Retinal pigment epithelial cell (primary cell): ENCODE data around the gene SFXN5.
A peak's percentile ranks its signal among the peaks of the same experiment; 100 is the strongest.

ENCODE experiments used
- DNase-seq: peaks from one replicate; pipeline ENCODE4 v3.0.0-alpha.2; 2010; ENCODE audit warnings: low read depth
- H3K4me3 ChIP-seq: 2 replicates; pipeline ENCODE4 v1.5.1; 2011; ENCODE audit warnings: mild to moderate bottlenecking, low read length, control low read depth, moderate library complexity
- CTCF ChIP-seq: conservative IDR thresholded peaks from 2 replicates; pipeline ENCODE4 v1.5.1; 2011; ENCODE audit warnings: low read depth, low read length, control low read depth, inconsistent platforms

Gene SFXN5

GRCh38 chr2:72895759-72896281, 175.7 kb downstream of the SFXN5 start:
- DNase-seq, result no peak

GRCh38 chr2:72895154-72895553, 176.4 kb downstream of the SFXN5 start:
- no peak for TF ChIP-seq CTCF
- no peak overlapping the region for H3K4me3 ChIP-seq
- no peak for DNase-seq

More at GRCh38 chr2:72895759-72896281, 175.7 kb downstream of the SFXN5 start:
- peak overlapping the region; percentile 15 for H3K4me3 ChIP-seq
- no peak for TF ChIP-seq CTCF

- H3K4me3 ChIP-seq, result no peak overlapping the region
- no peak for DNase-seq
- TF ChIP-seq CTCF, result no peak
Measured at GRCh38 chr2:72894514-72894913, 177.0 kb downstream of the SFXN5 start.

GRCh38 chr2:72893594-72894319, 177.8 kb downstream of the SFXN5 start:
- DNase-seq, result no peak
- peak; percentile 91 for TF ChIP-seq CTCF
- no peak overlapping the region for H3K4me3 ChIP-seq

GRCh38 chr2:72892506-72893173, 178.9 kb downstream of the SFXN5 start:
- peak; percentile 88 for TF ChIP-seq CTCF
- no peak for DNase-seq
- no peak overlapping the region for H3K4me3 ChIP-seq
